Ovary (tissue), 3 donors: ENCODE measurements around the gene TRIM44.

ENCODE experiments used
- EP300 ChIP-seq: sonication (generic); formaldehyde crosslinking; IDR thresholded peaks from one replicate; pipeline ENCODE4 v1.6.1; 2017; ENCODE audit warnings: antibody characterized with exemption
- POLR2A ChIP-seq: fragments of 450-650 bp; IDR thresholded peaks from one replicate; pipeline ENCODE4 v1.6.1; 2017; ENCODE audit warnings: antibody characterized with exemption, mild to moderate bottlenecking, moderate library complexity
- TF ChIP-seq, protein P1 (sequence below), 3 donors: fragments of 450-650 bp in 2 of 3; fragments of 200-600 bp in 1 of 3; IDR thresholded peaks; one replicate each; pipeline versions ENCODE4 v1.5.1 to v1.8.0; 2016 to 2022; ENCODE audit warnings: antibody characterized with exemption in 3 of 3, mild to moderate bottlenecking in 1 of 3
- donor health status: DM: no; HTN: no; CAD: no.

DNA sequence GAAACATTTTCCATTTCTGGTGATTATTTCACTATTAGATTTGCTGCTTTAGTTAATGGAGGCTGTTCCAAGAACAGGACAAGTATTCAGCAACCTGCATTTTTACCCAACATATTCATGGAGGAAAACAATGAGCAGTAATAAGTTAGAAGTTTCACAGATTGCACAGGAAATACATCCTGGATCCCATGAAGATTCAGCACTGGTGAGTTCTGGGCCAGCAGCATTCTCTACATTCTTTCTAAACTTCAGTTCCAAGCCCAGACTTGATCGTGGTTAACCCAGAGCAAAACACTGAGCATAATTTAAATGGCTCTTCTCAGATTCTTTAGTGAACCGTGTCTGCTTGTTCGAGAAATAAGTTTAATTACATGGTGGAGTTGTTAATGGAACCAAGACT, 40.5 kb upstream of the TRIM44 start:
- TF ChIP-seq EP300 (no peak), POLR2A (no peak)
- TF ChIP-seq, protein P1, sequence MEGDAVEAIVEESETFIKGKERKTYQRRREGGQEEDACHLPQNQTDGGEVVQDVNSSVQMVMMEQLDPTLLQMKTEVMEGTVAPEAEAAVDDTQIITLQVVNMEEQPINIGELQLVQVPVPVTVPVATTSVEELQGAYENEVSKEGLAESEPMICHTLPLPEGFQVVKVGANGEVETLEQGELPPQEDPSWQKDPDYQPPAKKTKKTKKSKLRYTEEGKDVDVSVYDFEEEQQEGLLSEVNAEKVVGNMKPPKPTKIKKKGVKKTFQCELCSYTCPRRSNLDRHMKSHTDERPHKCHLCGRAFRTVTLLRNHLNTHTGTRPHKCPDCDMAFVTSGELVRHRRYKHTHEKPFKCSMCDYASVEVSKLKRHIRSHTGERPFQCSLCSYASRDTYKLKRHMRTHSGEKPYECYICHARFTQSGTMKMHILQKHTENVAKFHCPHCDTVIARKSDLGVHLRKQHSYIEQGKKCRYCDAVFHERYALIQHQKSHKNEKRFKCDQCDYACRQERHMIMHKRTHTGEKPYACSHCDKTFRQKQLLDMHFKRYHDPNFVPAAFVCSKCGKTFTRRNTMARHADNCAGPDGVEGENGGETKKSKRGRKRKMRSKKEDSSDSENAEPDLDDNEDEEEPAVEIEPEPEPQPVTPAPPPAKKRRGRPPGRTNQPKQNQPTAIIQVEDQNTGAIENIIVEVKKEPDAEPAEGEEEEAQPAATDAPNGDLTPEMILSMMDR (IDR thresholded peaks at IDR 0.05): no peak
